H1 (cell line): Measurements from ENCODE around the gene GFY. TPM values are rescaled to one million over a fixed set of nuclear protein-coding genes. Genes with fewer than 3 reads are reported as not detected.
A peak's percentile ranks its signal among the peaks of the same experiment; 100 is the strongest.

Source experiments
- CTCF ChIA-PET: fragments of 300-600 bp; sonication (Branson Sonifier 250); formaldehyde crosslinking; loops from one replicate; lab custom pipeline; 2021; ENCODE audit not compliant: partially characterized antibody; lab: Charles Lee
- POLR2A ChIA-PET: fragments of 300-600 bp; sonication (Branson Sonifier 250); formaldehyde crosslinking; loops from one replicate; lab custom pipeline; 2021; ENCODE audit warnings: inconsistent platforms; ENCODE audit not compliant: partially characterized antibody; lab: Charles Lee
- DNase-seq, 2 experiments: peaks; one replicate each; pipeline versions ENCODE4 v3.0.0 to v3.0.0-alpha.2; 2010 to 2022; ENCODE audit warnings: low spot score in 2 of 2, low read depth in 1 of 2, mixed read lengths in 1 of 2
- FAIRE-seq: peaks from 2 replicates; lab custom pipeline; 2011; peaks lifted over from hg19 to GRCh38; lab: Jason Lieb, UNC
- H2AFZ ChIP-seq: 2 replicates; pipeline ENCODE4 v1.8.1; 2012; ENCODE audit warnings: low read length, inconsistent platforms
- H2AK5ac ChIP-seq: 2 replicates; pipeline ENCODE4 v1.6.1; 2013; ENCODE audit warnings: low read depth, low read length
- H2BK120ac ChIP-seq: replicated peaks from 2 replicates; pipeline ENCODE3; 2013; ENCODE audit warnings: low read depth, low read length, inconsistent platforms
- H2BK12ac ChIP-seq: 2 replicates; pipeline ENCODE4 v1.6.1; 2013; ENCODE audit warnings: low read depth, low read length
- H2BK15ac ChIP-seq: 2 replicates; pipeline ENCODE4 v1.6.1; 2013; ENCODE audit warnings: low read length
- H2BK20ac ChIP-seq: 2 replicates; pipeline ENCODE4 v1.6.1; 2013; ENCODE audit warnings: low read length
- H2BK5ac ChIP-seq: 2 replicates; pipeline ENCODE4 v1.6.1; 2013; ENCODE audit warnings: low read depth, low read length
- H3K14ac ChIP-seq: 2 replicates; pipeline ENCODE4 v1.6.1; 2013; ENCODE audit warnings: inconsistent platforms; ENCODE audit not compliant: insufficient read length
- H3K18ac ChIP-seq: 2 replicates; pipeline ENCODE4 v1.6.1; 2013; ENCODE audit warnings: low read length; ENCODE audit errors: extremely low read depth
- H3K23ac ChIP-seq: 2 replicates; pipeline ENCODE4 v1.6.1; 2013; ENCODE audit warnings: inconsistent platforms; ENCODE audit not compliant: insufficient read length
- H3K23me2 ChIP-seq: 2 replicates; pipeline ENCODE4 v1.6.1; 2013; ENCODE audit warnings: low read depth, low read length
- H3K27ac ChIP-seq: 2 replicates; pipeline ENCODE4 v1.6.1; 2011; ENCODE audit warnings: low read depth, low read length, inconsistent platforms
- H3K27me3 ChIP-seq, 4 experiments: replicated peaks in 1 of 4; 1 replicate in 1 of 4; 2 replicates in 3 of 4; pipeline versions ENCODE4 v1.6.1 to v1.8.1; 2011 to 2013; ENCODE audit warnings: low read length in 3 of 4, mild to moderate bottlenecking in 3 of 4, inconsistent platforms in 2 of 4, mixed read lengths in 2 of 4, moderate library complexity in 1 of 4; ENCODE audit not compliant: control insufficient read depth in 3 of 4, insufficient read depth in 3 of 4; ENCODE audit errors: extremely low read depth in 1 of 4
- H3K36me3 ChIP-seq, 4 experiments: 2 replicates each; pipeline versions ENCODE4 v1.6.1 to v1.8.1; 2011 to 2013; ENCODE audit warnings: mild to moderate bottlenecking in 4 of 4, low read length in 3 of 4, moderate library complexity in 2 of 4, control low read depth in 1 of 4, inconsistent platforms in 1 of 4; ENCODE audit not compliant: insufficient read depth in 4 of 4, control insufficient read depth in 2 of 4
- H3K4ac ChIP-seq: replicated peaks from 2 replicates; pipeline ENCODE3; 2013; ENCODE audit warnings: low read length, low read depth, mixed read lengths, inconsistent platforms; ENCODE audit not compliant: insufficient read length
- H3K4me1 ChIP-seq, 4 experiments: replicated peaks in 1 of 4; 1 replicate in 1 of 4; 2 replicates in 3 of 4; pipeline versions ENCODE4 v1.6.1 to v1.8.1; 2011 to 2013; ENCODE audit warnings: low read length in 3 of 4, inconsistent platforms in 2 of 4, mixed read lengths in 1 of 4; ENCODE audit not compliant: insufficient read depth in 4 of 4, control insufficient read depth in 3 of 4
- H3K4me2 ChIP-seq, 2 experiments: 2 replicates each; pipeline versions ENCODE4 v1.6.1 to v1.8.1; 2011 to 2013; ENCODE audit warnings: low read depth in 2 of 2, low read length in 2 of 2, control low read depth in 1 of 2, inconsistent platforms in 1 of 2, mild to moderate bottlenecking in 1 of 2; ENCODE audit not compliant: insufficient read depth in 1 of 2
- H3K4me3 ChIP-seq, 4 experiments: fragments of 200-600, 300-600 bp in 1 of 4; sonication (generic), shearing (Covaris generic), sonication (Bioruptor Twin) in 1 of 4; 2 replicates each; pipeline versions ENCODE4 v1.5.1 to v1.8.1; 2011 to 2016; ENCODE audit warnings: low read length in 4 of 4, low read depth in 3 of 4, control low read depth in 2 of 4, inconsistent platforms in 2 of 4, mild to moderate bottlenecking in 2 of 4, mixed read lengths in 1 of 4, moderate library complexity in 1 of 4; ENCODE audit not compliant: insufficient read depth in 2 of 4; ENCODE audit errors: extremely low read depth in 1 of 4
- H3K56ac ChIP-seq: replicated peaks from 2 replicates; pipeline ENCODE3; 2013; ENCODE audit warnings: low read depth, mild to moderate bottlenecking, mixed read lengths, low read length, inconsistent platforms; ENCODE audit not compliant: insufficient read length
- H3K79me1 ChIP-seq: 2 replicates; pipeline ENCODE4 v1.6.1; 2013; ENCODE audit warnings: low read depth, low read length, control low read depth
- H3K79me2 ChIP-seq, 2 experiments: 2 replicates each; pipeline versions ENCODE4 v1.6.1 to v1.8.1; 2012 to 2013; ENCODE audit warnings: low read length in 2 of 2, mild to moderate bottlenecking in 2 of 2, inconsistent platforms in 1 of 2; ENCODE audit not compliant: insufficient read depth in 2 of 2, control insufficient read depth in 1 of 2
- H3K9ac ChIP-seq, 4 experiments: replicated peaks in 1 of 4; 1 replicate in 1 of 4; 2 replicates in 3 of 4; pipeline versions ENCODE4 v1.6.1 to v1.8.1; 2011 to 2013; ENCODE audit warnings: low read depth in 3 of 4, low read length in 3 of 4, control low read depth in 2 of 4, mild to moderate bottlenecking in 2 of 4, moderate library complexity in 2 of 4, inconsistent platforms in 1 of 4; ENCODE audit errors: extremely low read depth in 1 of 4
- H3K9me3 ChIP-seq, 2 experiments: 2 replicates each; pipeline versions ENCODE4 v1.6.1 to v1.8.1; 2012 to 2013; ENCODE audit warnings: mild to moderate bottlenecking in 2 of 2, moderate library complexity in 2 of 2, control low read depth in 1 of 2, inconsistent platforms in 1 of 2, low read depth in 1 of 2, low read length in 1 of 2, mixed read lengths in 1 of 2; ENCODE audit not compliant: insufficient read depth in 2 of 2
- H4K20me1 ChIP-seq, 2 experiments: replicated peaks in 1 of 2; 2 replicates each; pipeline versions ENCODE3 to v1.8.1; 2011 to 2013; ENCODE audit warnings: inconsistent platforms in 2 of 2, low read length in 2 of 2, mild to moderate bottlenecking in 1 of 2; ENCODE audit not compliant: insufficient read depth in 2 of 2, control insufficient read depth in 1 of 2
- H4K5ac ChIP-seq: 2 replicates; pipeline ENCODE4 v1.6.1; 2013; ENCODE audit warnings: low read length, low read depth, mixed read lengths, inconsistent platforms; ENCODE audit not compliant: insufficient read length
- H4K8ac ChIP-seq: 2 replicates; pipeline ENCODE4 v1.8.0; 2013; ENCODE audit warnings: mild to moderate bottlenecking, moderate library complexity, low read length, inconsistent platforms; ENCODE audit not compliant: insufficient read depth; ENCODE audit errors: extremely low read depth
- H4K91ac ChIP-seq: replicated peaks from 2 replicates; pipeline ENCODE3; 2013; ENCODE audit warnings: low read length, mixed read lengths, inconsistent platforms; ENCODE audit not compliant: insufficient read length
- CHD2 ChIP-seq: IDR thresholded peaks from 2 replicates; pipeline ENCODE4 v1.6.1; 2012; ENCODE audit warnings: low read length, improper control_type of control experiment
- EP300 ChIP-seq, 2 experiments: IDR thresholded peaks; 1 replicate in 1 of 2; 2 replicates in 1 of 2; pipeline ENCODE4 v1.6.1; 2011 to 2012; ENCODE audit warnings: low read depth in 2 of 2, low read length in 2 of 2, mild to moderate bottlenecking in 2 of 2, borderline replicate concordance in 1 of 2, inconsistent platforms in 1 of 2, moderate library complexity in 1 of 2
- GABPA ChIP-seq: IDR thresholded peaks from 2 replicates; pipeline ENCODE4 v1.6.1; 2011; ENCODE audit warnings: mild to moderate bottlenecking, low read length, moderate library complexity, borderline replicate concordance; ENCODE audit not compliant: insufficient read depth
- KDM1A ChIP-seq: fragments of 200-600, 300-600 bp; sonication (generic); IDR thresholded peaks from 2 replicates; pipeline ENCODE4 v1.7.1; 2016; ENCODE audit warnings: mild to moderate bottlenecking, low read length, borderline replicate concordance
- SIN3A ChIP-seq, 2 experiments: IDR thresholded peaks in 1 of 2; conservative IDR thresholded peaks in 1 of 2; 2 replicates each; pipeline ENCODE4 v1.6.1; 2011 to 2012; ENCODE audit warnings: low read length in 2 of 2, improper control_type of control experiment in 1 of 2, low read depth in 1 of 2, mild to moderate bottlenecking in 1 of 2
- ZNF274 ChIP-seq: IDR thresholded peaks from 2 replicates; pipeline ENCODE4 v1.7.0; 2012; ENCODE audit warnings: low read length, borderline replicate concordance; ENCODE audit errors: extremely low read depth
- WGBS, 2 experiments: shearing (Covaris generic) in 1 of 2; methylation state at CpG; one replicate each; pipeline versions ENCODE4 v1.1.6 to v1.1.7; 2013 to 2015; ENCODE audit warnings: low lambda C conversion rate in 2 of 2, mixed read lengths in 2 of 2, inconsistent platforms in 1 of 2, low coverage in 1 of 2, missing lambda C conversion rate in 1 of 2; ENCODE audit not compliant: insufficient replicate concordance in 2 of 2, insufficient coverage in 1 of 2, insufficient read length in 1 of 2; ENCODE audit errors: extremely low coverage in 1 of 2, missing lambda C conversion rate in 1 of 2; 5-methylcytosine and 5-hydroxymethylcytosine counted together
- polyA plus RNA-seq, 7 experiments: library from polyadenylated mRNA; depleted of rRNA in 3 of 7; stranded (reverse) in 5 of 7; unstranded in 2 of 7; fragments of >200 nt in 5 of 7; fragments of 200-250 nt in 2 of 7; gene quantifications; 1 replicate in 5 of 7; 2 replicates in 1 of 7; 4 replicates in 1 of 7; pipeline versions ENCODE4 v1.2.1 to v1.2.3, GENCODE V29; 2011 to 2013; ENCODE audit warnings: missing spikeins in 2 of 7, mixed read lengths in 2 of 7
- total RNA-seq: library from RNA; stranded (reverse); fragmentation: NEBNext Ultra II Directional; extraction: Animal tissue kit (Norgen Biotek cat#: 25700); gene quantifications from 2 replicates; pipeline ENCODE4 v1.2.1, GENCODE V29; 2021
- TF ChIP-seq, protein P1 (sequence below): IDR thresholded peaks from 2 replicates; pipeline ENCODE4 v1.6.1; 2012; ENCODE audit warnings: low read length, inconsistent platforms
- TF ChIP-seq, protein P2 (sequence below), 3 experiments: IDR thresholded peaks; 1 replicate in 2 of 3; 2 replicates in 1 of 3; pipeline versions ENCODE4 v1.5.1 to v1.6.1; 2011; ENCODE audit warnings: low read length in 3 of 3, mild to moderate bottlenecking in 3 of 3, inconsistent platforms in 2 of 3, low read depth in 1 of 3, moderate library complexity in 1 of 3; ENCODE audit not compliant: insufficient read depth in 1 of 3; ENCODE audit errors: control extremely low read depth in 1 of 3

GFY gene
- total and polyA plus RNA-seq, 2 of the 8 experiments (the other 6 are each of a cell fraction or from before 2014, with no cell fraction given), result 0.68 to 0.93 TPM

DNA sequence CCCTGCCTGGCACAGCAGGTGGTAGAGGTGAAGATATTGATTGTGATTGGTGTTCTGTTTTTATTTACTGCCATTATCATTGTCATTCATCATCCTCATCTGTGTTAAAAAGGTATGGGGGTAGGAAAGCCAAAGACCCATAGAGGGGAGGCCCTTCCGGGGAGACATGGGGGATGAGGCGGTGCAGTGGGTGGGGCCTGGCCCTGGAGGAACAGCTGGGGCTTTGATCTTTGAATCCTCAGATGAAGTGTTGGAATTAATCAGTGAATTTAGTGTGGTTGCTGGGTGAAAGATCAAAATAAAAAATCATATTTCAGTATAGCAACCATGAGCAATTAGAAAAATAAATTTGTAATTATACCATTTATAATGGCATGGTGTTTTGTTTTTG lies 9.4 kb upstream of the GFY start:
- ChIA-PET POLR2A (interaction anchor here (1.2 to 5.0 kb wide), 5 partner anchors 10 to 74 kb away, joined by 3 to 38 read pairs (median 6); no protein-coding TSS in a partner anchor), CTCF (interaction anchor here (1.0 to 14.7 kb wide), 5 partner anchors 9 to 21 kb away, joined by 5 to 291 read pairs (median 24); partner anchors contain the start of gene GFY)
- no peak for TF ChIP-seq GABPA
- TF ChIP-seq, protein P1, sequence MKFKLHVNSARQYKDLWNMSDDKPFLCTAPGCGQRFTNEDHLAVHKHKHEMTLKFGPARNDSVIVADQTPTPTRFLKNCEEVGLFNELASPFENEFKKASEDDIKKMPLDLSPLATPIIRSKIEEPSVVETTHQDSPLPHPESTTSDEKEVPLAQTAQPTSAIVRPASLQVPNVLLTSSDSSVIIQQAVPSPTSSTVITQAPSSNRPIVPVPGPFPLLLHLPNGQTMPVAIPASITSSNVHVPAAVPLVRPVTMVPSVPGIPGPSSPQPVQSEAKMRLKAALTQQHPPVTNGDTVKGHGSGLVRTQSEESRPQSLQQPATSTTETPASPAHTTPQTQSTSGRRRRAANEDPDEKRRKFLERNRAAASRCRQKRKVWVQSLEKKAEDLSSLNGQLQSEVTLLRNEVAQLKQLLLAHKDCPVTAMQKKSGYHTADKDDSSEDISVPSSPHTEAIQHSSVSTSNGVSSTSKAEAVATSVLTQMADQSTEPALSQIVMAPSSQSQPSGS, result no peak
- no peak for TF ChIP-seq CHD2
- no peak for TF ChIP-seq ZNF274
- no peak for TF ChIP-seq SIN3A (conservative IDR thresholded peaks at IDR 0.05 in 1 of 2, IDR thresholded peaks at IDR 0.05 in 1 of 2; ENCODE audit: low read depth in 1 of 2, low read length in 2 of 2)
- no peak for TF ChIP-seq EP300 (IDR thresholded peaks at IDR 0.05; ENCODE audit: borderline replicate concordance in 1 of 2, low read depth in 2 of 2, low read length in 2 of 2)
- TF ChIP-seq, protein P2, sequence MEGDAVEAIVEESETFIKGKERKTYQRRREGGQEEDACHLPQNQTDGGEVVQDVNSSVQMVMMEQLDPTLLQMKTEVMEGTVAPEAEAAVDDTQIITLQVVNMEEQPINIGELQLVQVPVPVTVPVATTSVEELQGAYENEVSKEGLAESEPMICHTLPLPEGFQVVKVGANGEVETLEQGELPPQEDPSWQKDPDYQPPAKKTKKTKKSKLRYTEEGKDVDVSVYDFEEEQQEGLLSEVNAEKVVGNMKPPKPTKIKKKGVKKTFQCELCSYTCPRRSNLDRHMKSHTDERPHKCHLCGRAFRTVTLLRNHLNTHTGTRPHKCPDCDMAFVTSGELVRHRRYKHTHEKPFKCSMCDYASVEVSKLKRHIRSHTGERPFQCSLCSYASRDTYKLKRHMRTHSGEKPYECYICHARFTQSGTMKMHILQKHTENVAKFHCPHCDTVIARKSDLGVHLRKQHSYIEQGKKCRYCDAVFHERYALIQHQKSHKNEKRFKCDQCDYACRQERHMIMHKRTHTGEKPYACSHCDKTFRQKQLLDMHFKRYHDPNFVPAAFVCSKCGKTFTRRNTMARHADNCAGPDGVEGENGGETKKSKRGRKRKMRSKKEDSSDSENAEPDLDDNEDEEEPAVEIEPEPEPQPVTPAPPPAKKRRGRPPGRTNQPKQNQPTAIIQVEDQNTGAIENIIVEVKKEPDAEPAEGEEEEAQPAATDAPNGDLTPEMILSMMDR (IDR thresholded peaks at IDR 0.05; ENCODE audit: control extremely low read depth in 1 of 3, insufficient read depth in 1 of 3, low read depth in 1 of 3, low read length in 3 of 3), result no peak
- no peak for TF ChIP-seq KDM1A

More for the DNA sequence above, 9.4 kb upstream of the GFY start:
- 0 out of 2 replicates have a peak overlapping the region, but pooled peaks have one; percentile 3 for H2BK12ac ChIP-seq
- no peak overlapping the region for H4K91ac ChIP-seq
- H2AFZ ChIP-seq, result no peak overlapping the region
- H3K79me2 ChIP-seq, result no peaks in the 10 kb centered on the region
- H3K27me3 ChIP-seq, result no peaks in the 10 kb centered on the region
- no peak overlapping the region for H3K27ac ChIP-seq
- no peak overlapping the region for H2BK120ac ChIP-seq
- H2BK5ac ChIP-seq, result no peak overlapping the region
- FAIRE-seq (no peak), DNase-seq (no peak)
- H3K14ac ChIP-seq, result no peak overlapping the region
- H4K5ac ChIP-seq, result no peak overlapping the region
- no peak overlapping the region for H2BK15ac ChIP-seq
- no peaks in the 10 kb centered on the region for H3K36me3 ChIP-seq
- no peaks in the 10 kb centered on the region for H3K79me1 ChIP-seq
- WGBS, 2 experiments, result 100% methylated on average over 2 of the region's 2 CpGs; no CpG with 5 or more reads in 1 of the 2 experiments
- no peak overlapping the region for H2BK20ac ChIP-seq
- H4K20me1 ChIP-seq, result no peaks in the 10 kb centered on the region
- no peaks in the 10 kb centered on the region for H3K9me3 ChIP-seq
- no peak overlapping the region for H3K9ac ChIP-seq
- H2AK5ac ChIP-seq, result no peak overlapping the region
- H3K4me3 ChIP-seq, result no peak overlapping the region
- H3K4me1 ChIP-seq, result peaks cover 3 to 22% (median 14%) of the 10 kb centered on the region in 4 experiments; a peak in 6 of 7 replicates
- H3K56ac ChIP-seq, result no peak overlapping the region
- H3K4me2 ChIP-seq, result 0 out of 4 replicates have a peak overlapping the region, but pooled peaks of 1 of the 2 experiments have one; percentile 14
- H3K23ac ChIP-seq, result no peak overlapping the region
- no peak overlapping the region for H3K4ac ChIP-seq
- no peaks in the 10 kb centered on the region for H3K23me2 ChIP-seq
- no peak overlapping the region for H4K8ac ChIP-seq
- 0 out of 2 replicates have a peak overlapping the region, but pooled peaks have one; percentile 24 for H3K18ac ChIP-seq
